H9 (cell line): ENCODE measurements around the gene BANF1. TPM values are rescaled to one million over a fixed set of nuclear protein-coding genes. Genes with fewer than 3 reads are reported as not detected.

Experiments
- DNase-seq: peaks from one replicate; pipeline ENCODE4 v3.0.0-alpha.2; 2017
- H2AFZ ChIP-seq: one replicate; pipeline ENCODE4 v1.6.1; 2013; ENCODE audit warnings: mild to moderate bottlenecking, low read length, control low read depth, moderate library complexity
- H2AK5ac ChIP-seq: 2 replicates; pipeline ENCODE4 v1.6.1; 2013; ENCODE audit warnings: low read length, control low read depth, mixed read lengths; ENCODE audit not compliant: insufficient read length
- H2BK120ac ChIP-seq: one replicate; pipeline ENCODE4 v1.6.1; 2013; ENCODE audit warnings: low read depth, mild to moderate bottlenecking, low read length, control low read depth, inconsistent platforms; ENCODE audit not compliant: poor library complexity, severe bottlenecking
- H2BK12ac ChIP-seq: 2 replicates; pipeline ENCODE4 v1.6.1; 2013; ENCODE audit warnings: low read length, control low read depth, mixed read lengths, low read depth; ENCODE audit not compliant: insufficient read length
- H2BK15ac ChIP-seq: 2 replicates; pipeline ENCODE4 v1.6.1; 2013; ENCODE audit warnings: low read depth, low read length, control low read depth
- H2BK20ac ChIP-seq: one replicate; pipeline ENCODE4 v1.6.1; 2013; ENCODE audit warnings: low read depth, mild to moderate bottlenecking, low read length, control low read depth, inconsistent platforms; ENCODE audit not compliant: poor library complexity, severe bottlenecking
- H2BK5ac ChIP-seq: 2 replicates; pipeline ENCODE4 v1.6.1; 2013; ENCODE audit warnings: low read length, control low read depth, mixed read lengths; ENCODE audit not compliant: insufficient read length
- H3K14ac ChIP-seq: 2 replicates; pipeline ENCODE4 v1.6.1; 2013; ENCODE audit warnings: low read length, control low read depth; ENCODE audit not compliant: insufficient read depth
- H3K18ac ChIP-seq: 2 replicates; pipeline ENCODE4 v1.6.1; 2013; ENCODE audit warnings: low read depth, mild to moderate bottlenecking, mixed read lengths, low read length, control low read depth; ENCODE audit not compliant: insufficient read length
- H3K23ac ChIP-seq: 2 replicates; pipeline ENCODE4 v1.6.1; 2013; ENCODE audit warnings: low read length, control low read depth, mixed read lengths, low read depth; ENCODE audit not compliant: insufficient read length
- H3K23me2 ChIP-seq: 2 replicates; pipeline ENCODE4 v1.6.1; 2013; ENCODE audit warnings: low read depth, mild to moderate bottlenecking, mixed read lengths, low read length, control low read depth; ENCODE audit not compliant: insufficient read length, poor library complexity, severe bottlenecking
- H3K27ac ChIP-seq: 2 replicates; pipeline ENCODE4 v1.5.1; 2013; ENCODE audit warnings: low read length, control low read depth, mixed read lengths, low read depth; ENCODE audit not compliant: insufficient read length
- H3K27me3 ChIP-seq: 2 replicates; pipeline ENCODE4 v1.6.1; 2013; ENCODE audit warnings: low read length, control low read depth, inconsistent platforms; ENCODE audit not compliant: insufficient read depth
- H3K4ac ChIP-seq: 2 replicates; pipeline ENCODE4 v1.6.1; 2013; ENCODE audit warnings: low read depth, mild to moderate bottlenecking, control low read depth, inconsistent platforms, low read length, moderate library complexity
- H3K4me1 ChIP-seq: 2 replicates; pipeline ENCODE4 v1.6.1; 2013; ENCODE audit warnings: low read length, control low read depth, inconsistent platforms; ENCODE audit not compliant: insufficient read depth
- H3K4me2 ChIP-seq: 2 replicates; pipeline ENCODE4 v1.6.1; 2013; ENCODE audit warnings: low read length, control low read depth, mixed read lengths; ENCODE audit not compliant: insufficient read length, insufficient read depth
- H3K56ac ChIP-seq: 2 replicates; pipeline ENCODE4 v1.6.1; 2013; ENCODE audit warnings: low read depth, mild to moderate bottlenecking, mixed read lengths, low read length, control low read depth; ENCODE audit not compliant: insufficient read length
- H3K79me1 ChIP-seq: 2 replicates; pipeline ENCODE4 v1.6.1; 2013; ENCODE audit warnings: low read depth, mild to moderate bottlenecking, moderate library complexity, low read length, control low read depth, inconsistent platforms; ENCODE audit not compliant: insufficient read depth, poor library complexity, severe bottlenecking
- H3K79me2 ChIP-seq: 2 replicates; pipeline ENCODE4 v1.6.1; 2013; ENCODE audit warnings: low read length, control low read depth, inconsistent platforms; ENCODE audit not compliant: insufficient read depth
- H3K9ac ChIP-seq: 2 replicates; pipeline ENCODE4 v1.6.1; 2013; ENCODE audit warnings: low read length, control low read depth, mixed read lengths; ENCODE audit not compliant: insufficient read length; ENCODE audit errors: extremely low read depth
- H3K9me3 ChIP-seq: one replicate; pipeline ENCODE4 v1.6.1; 2013; ENCODE audit warnings: low read depth, low read length, inconsistent platforms; ENCODE audit not compliant: control insufficient read depth
- H3T11ph ChIP-seq: one replicate; pipeline ENCODE4 v1.6.1; 2013; ENCODE audit warnings: mild to moderate bottlenecking, low read length, control low read depth, inconsistent platforms
- H4K20me1 ChIP-seq: one replicate; pipeline ENCODE4 v1.6.1; 2013; ENCODE audit not compliant: control insufficient read depth, insufficient read length, insufficient read depth
- H4K5ac ChIP-seq: 2 replicates; pipeline ENCODE4 v1.6.1; 2013; ENCODE audit warnings: low read depth, mild to moderate bottlenecking, mixed read lengths, low read length, control low read depth; ENCODE audit not compliant: insufficient read length
- H4K8ac ChIP-seq: replicated peaks from 2 replicates; pipeline ENCODE4 v1.6.1; 2013; ENCODE audit warnings: low read length, control low read depth, mixed read lengths, low read depth; ENCODE audit not compliant: insufficient read length
- H4K91ac ChIP-seq: 2 replicates; pipeline ENCODE4 v1.6.1; 2013; ENCODE audit warnings: low read depth, mild to moderate bottlenecking, moderate library complexity, mixed read lengths, low read length, control low read depth; ENCODE audit not compliant: insufficient read length
- H3K27ac Mint-ChIP-seq, 3 experiments: 2 replicates in 2 of 3; 3 replicates in 1 of 3; pipeline ENCODE4 v1.8.0; 2020 to 2021; ENCODE audit warnings: mixed read lengths in 3 of 3, mild to moderate bottlenecking in 1 of 3, moderate library complexity in 1 of 3
- H3K27me3 Mint-ChIP-seq: 2 replicates; pipeline ENCODE4 v1.8.0; 2021; ENCODE audit warnings: low read depth, mild to moderate bottlenecking, moderate library complexity, mixed read lengths
- H3K36me3 Mint-ChIP-seq, 3 experiments: 2 replicates in 2 of 3; 3 replicates in 1 of 3; pipeline ENCODE4 v1.8.0; 2020 to 2021; ENCODE audit warnings: low read depth in 3 of 3, mixed read lengths in 3 of 3; ENCODE audit not compliant: insufficient read depth in 1 of 3
- H3K4me1 Mint-ChIP-seq, 2 experiments: 2 replicates each; pipeline ENCODE4 v1.8.0; 2020; ENCODE audit warnings: mixed read lengths in 2 of 2
- H3K4me3 Mint-ChIP-seq, 2 experiments: 2 replicates in 1 of 2; 3 replicates in 1 of 2; pipeline ENCODE4 v1.8.0; 2020 to 2021; ENCODE audit warnings: mild to moderate bottlenecking in 2 of 2, mixed read lengths in 2 of 2, moderate library complexity in 1 of 2
- H3K9me3 Mint-ChIP-seq, 2 experiments: 2 replicates in 1 of 2; 3 replicates in 1 of 2; pipeline ENCODE4 v1.8.0; 2020; ENCODE audit warnings: mild to moderate bottlenecking in 2 of 2, mixed read lengths in 2 of 2, moderate library complexity in 1 of 2
- WGBS: extraction: QIAGEN DNeasy Blood & Tissue Kit; methylation state at CpG from one replicate; pipeline ENCODE4 v1.1.7; 2013; ENCODE audit warnings: missing lambda C conversion rate, low lambda C conversion rate, mixed read lengths; ENCODE audit not compliant: insufficient read length; ENCODE audit errors: extremely low coverage; 5-methylcytosine and 5-hydroxymethylcytosine counted together
- total RNA-seq: library from RNA; stranded (reverse); gene quantifications from 2 replicates; pipeline ENCODE4 v1.2.1, GENCODE V29; 2021
- TF ChIP-seq, protein P1 (sequence below): fragments of 200-600 bp; sonication (generic); conservative IDR thresholded peaks from 3 replicates; pipeline ENCODE4 v1.8.0; 2021; ENCODE audit warnings: antibody characterized with exemption, mild to moderate bottlenecking

The BANF1 gene
- total RNA-seq, 1 experiment from 2014 or later, result 346 TPM

DNA sequence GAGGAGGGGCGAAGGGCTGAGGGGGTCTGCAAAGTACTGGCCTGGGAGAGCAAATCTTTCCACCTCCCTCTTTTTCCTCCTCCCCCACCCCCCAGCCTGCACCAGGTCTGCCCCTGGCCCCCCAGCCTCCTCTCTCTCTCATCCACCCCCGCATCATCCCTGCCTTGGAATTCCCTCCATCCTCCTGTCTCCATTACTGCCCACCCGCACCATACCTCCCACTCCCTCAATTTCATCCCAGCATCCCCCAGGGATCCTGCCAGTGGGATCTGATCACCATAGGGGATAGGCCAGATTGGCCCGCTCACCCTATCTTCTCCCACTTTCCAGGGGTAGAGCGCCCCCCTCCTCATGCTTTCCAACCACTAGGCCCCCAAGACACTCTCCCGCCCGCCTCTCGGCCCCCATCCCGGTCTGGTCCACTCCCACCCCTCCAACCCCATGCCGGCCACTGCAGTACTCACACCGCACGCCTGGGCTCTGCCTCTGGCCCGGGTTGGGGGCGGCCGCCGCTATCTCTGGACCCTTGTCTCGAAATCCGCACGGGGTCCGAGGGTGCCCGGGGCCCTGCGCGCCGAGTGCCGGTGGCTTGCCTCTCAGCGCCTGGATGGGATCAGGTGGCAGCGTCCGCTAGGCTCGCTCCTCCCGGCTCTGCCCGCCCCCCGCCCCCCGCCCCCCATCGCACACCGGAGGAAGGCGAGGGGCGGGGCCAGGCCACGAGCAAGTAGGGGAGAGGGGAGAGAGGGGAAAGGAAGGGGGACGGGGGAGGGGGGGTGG lies 46.4 kb downstream of the BANF1 start, which contains the start of gene GAL3ST3:
Gene GAL3ST3 (minus strand): TSS at position 615 of the 777 bp plus-strand sequence. CDS start 3,746 bp downstream, outside the sequence.
- WGBS, result no CpG with 5 or more reads among the region's 39 CpGs
- TF ChIP-seq, protein P1, sequence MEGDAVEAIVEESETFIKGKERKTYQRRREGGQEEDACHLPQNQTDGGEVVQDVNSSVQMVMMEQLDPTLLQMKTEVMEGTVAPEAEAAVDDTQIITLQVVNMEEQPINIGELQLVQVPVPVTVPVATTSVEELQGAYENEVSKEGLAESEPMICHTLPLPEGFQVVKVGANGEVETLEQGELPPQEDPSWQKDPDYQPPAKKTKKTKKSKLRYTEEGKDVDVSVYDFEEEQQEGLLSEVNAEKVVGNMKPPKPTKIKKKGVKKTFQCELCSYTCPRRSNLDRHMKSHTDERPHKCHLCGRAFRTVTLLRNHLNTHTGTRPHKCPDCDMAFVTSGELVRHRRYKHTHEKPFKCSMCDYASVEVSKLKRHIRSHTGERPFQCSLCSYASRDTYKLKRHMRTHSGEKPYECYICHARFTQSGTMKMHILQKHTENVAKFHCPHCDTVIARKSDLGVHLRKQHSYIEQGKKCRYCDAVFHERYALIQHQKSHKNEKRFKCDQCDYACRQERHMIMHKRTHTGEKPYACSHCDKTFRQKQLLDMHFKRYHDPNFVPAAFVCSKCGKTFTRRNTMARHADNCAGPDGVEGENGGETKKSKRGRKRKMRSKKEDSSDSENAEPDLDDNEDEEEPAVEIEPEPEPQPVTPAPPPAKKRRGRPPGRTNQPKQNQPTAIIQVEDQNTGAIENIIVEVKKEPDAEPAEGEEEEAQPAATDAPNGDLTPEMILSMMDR, result peak; percentile 14; the same call in 1 of the 3 replicates
- Mint-ChIP-seq H3K4me1 (peaks cover 38 to 52% of the 10 kb centered on the region in 2 experiments), H3K27me3 (no peaks in the 10 kb centered on the region; the same call in 1 of the 2 replicates), H3K36me3 (peaks cover 13 to 26% (median 24%) of the 10 kb centered on the region in 3 experiments), H3K27ac (peak within 1 kb of the TSS in 1 of 3 experiments; percentile 77; a peak in 2 of 7 replicates), H3K9me3 (no peaks in the 10 kb centered on the region), H3K4me3 (peak within 1 kb of the TSS; percentile 84 to 94)
- no peak within 1 kb of the TSS; the same call in 1 of the 2 replicates for H3K14ac ChIP-seq
- peaks cover 12% of the 10 kb centered on the region; the same call in 1 of the 2 replicates for H3K79me2 ChIP-seq
- H2BK120ac ChIP-seq, result no peak within 1 kb of the TSS
- no peak within 1 kb of the TSS for H4K91ac ChIP-seq
- H2AK5ac ChIP-seq, result no peak within 1 kb of the TSS
- H3K18ac ChIP-seq, result no peak within 1 kb of the TSS
- H2BK20ac ChIP-seq, result no peak within 1 kb of the TSS
- H3K56ac ChIP-seq, result no peak within 1 kb of the TSS
- no peak within 1 kb of the TSS for H4K8ac ChIP-seq
- no peak within 1 kb of the TSS for H3T11ph ChIP-seq
- H2AFZ ChIP-seq, result no peak within 1 kb of the TSS
- no peak within 1 kb of the TSS for H3K23ac ChIP-seq
- no peak within 1 kb of the TSS for H4K5ac ChIP-seq
- H3K4ac ChIP-seq, result no peak within 1 kb of the TSS
- H3K27me3 ChIP-seq, result no peaks in the 10 kb centered on the region
- peaks cover 7% of the 10 kb centered on the region for H3K79me1 ChIP-seq
- peaks cover 6% of the 10 kb centered on the region; the same call in 1 of the 2 replicates for H3K4me1 ChIP-seq
- H4K20me1 ChIP-seq, result peaks cover 3% of the 10 kb centered on the region
- no peak within 1 kb of the TSS for H2BK5ac ChIP-seq
- no peak within 1 kb of the TSS for H3K27ac ChIP-seq
- H3K9ac ChIP-seq, result peak within 1 kb of the TSS; percentile 40
- H3K23me2 ChIP-seq, result peaks cover 15% of the 10 kb centered on the region
- H2BK12ac ChIP-seq, result no peak within 1 kb of the TSS
- H3K4me2 ChIP-seq, result peak within 1 kb of the TSS; percentile 74
- no peaks in the 10 kb centered on the region for H3K9me3 ChIP-seq
- no peak within 1 kb of the TSS for H2BK15ac ChIP-seq
- DNase-seq, result peak; percentile 85
